Measurements from ENCODE around the gene ACOT11. TPM values are rescaled to one million over a fixed set of nuclear protein-coding genes. Genes with fewer than 3 reads are reported as not detected.
"Not testable (repeated sequence)": the region's sequence is repeated elsewhere in the genome, so short reads cannot be mapped to it uniquely, and the experiment has no call there.

Gene ACOT11
- total RNA-seq, 2 experiments from 2014 or later, result 1.1 to 1.2 TPM

DNA sequence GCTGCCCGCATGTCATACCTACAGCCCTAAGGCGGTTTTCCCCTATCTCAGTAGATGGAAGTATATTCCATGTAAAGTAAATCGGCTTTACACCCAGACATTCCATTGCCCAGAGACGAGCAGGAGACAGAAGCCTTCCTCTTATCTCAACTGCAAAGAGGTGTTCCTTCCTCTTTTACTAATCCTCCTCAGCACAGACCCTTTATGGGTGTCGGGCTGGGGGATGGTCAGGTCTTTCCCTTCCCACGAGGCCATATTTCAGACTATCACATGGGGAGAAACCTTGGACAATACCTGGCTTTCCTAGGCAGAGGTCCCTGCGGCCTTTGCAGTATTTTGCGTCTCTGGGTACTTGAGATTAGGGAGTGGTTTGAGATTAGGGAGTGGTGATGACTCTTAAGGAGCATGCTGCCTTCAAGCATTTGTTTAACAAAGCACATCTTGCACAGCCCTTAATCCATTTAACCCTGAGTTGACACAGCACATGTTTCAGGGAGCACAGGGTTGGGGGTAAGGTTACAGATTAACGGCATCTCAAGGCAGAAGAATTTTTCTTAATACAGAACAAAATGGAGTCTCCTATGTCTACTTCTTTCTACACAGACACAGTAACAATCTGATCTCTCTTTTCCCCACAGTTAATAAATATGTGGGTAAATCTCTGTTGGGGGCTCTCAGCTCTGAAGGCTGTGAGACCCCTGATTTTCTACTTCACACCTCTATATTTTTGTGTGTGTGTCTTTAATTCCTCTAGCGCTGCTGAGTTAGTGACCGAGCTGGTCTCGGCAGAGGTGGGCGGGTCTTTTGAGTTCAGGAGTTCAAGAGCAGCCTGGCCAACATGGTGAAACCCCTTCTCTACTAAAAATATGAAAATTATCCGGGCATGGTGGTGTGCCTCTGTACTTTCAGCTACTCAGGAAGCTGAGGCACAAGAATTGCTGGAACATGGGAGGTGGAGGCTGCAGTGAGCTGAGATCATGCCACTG is 88.7 kb downstream of the ACOT11 start:
- H3K27ac Mint-ChIP-seq; DNase-seq; H3K4me1 Mint-ChIP-seq (ENCODE audit: low read depth); H3K36me3 Mint-ChIP-seq (ENCODE audit: low read depth); H3K27me3 Mint-ChIP-seq (ENCODE audit: low read depth); intact Hi-C loops (cut with micrococcal nuclease); CTCF ChIA-PET; H3K4me3 Mint-ChIP-seq; H3K9me3 Mint-ChIP-seq: not testable (repeated sequence)

DNA sequence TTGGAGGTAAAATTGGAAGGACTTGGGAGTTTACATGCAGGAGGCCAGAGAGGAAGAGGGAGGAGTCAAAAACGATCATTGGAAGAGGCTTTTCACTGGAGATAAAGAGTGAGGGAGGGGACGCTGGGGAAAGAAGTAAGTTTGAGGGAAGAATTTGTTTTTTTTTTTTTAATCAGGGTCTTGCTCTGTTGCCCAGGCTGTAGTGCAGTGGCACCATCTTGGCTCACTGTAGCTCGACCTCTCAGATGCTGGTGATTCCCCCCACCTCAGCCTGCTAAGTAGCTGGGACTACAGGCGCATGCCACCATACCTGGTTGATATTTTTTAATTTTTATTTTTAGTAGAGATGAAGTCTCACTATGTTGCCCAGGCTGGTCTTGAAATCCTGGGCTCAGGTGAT is 92.3 kb downstream of the ACOT11 start:
- CTCF ChIA-PET, result no interaction called here
- Mint-ChIP-seq H3K27me3 (ENCODE audit: low read depth) (no peaks in the 10 kb centered on the region), H3K36me3 (ENCODE audit: low read depth) (peaks cover 3% of the 10 kb centered on the region), H3K4me1 (ENCODE audit: low read depth) (no peaks in the 10 kb centered on the region), H3K27ac (no peak overlapping the region), H3K4me3 (no peak overlapping the region), H3K9me3 (peaks cover 10% of the 10 kb centered on the region)
- no peak for DNase-seq
- intact Hi-C loops (cut with micrococcal nuclease), result loop anchor here (10.0 kb wide), 1 partner anchor 136 kb away; no protein-coding TSS in a partner anchor

DNA sequence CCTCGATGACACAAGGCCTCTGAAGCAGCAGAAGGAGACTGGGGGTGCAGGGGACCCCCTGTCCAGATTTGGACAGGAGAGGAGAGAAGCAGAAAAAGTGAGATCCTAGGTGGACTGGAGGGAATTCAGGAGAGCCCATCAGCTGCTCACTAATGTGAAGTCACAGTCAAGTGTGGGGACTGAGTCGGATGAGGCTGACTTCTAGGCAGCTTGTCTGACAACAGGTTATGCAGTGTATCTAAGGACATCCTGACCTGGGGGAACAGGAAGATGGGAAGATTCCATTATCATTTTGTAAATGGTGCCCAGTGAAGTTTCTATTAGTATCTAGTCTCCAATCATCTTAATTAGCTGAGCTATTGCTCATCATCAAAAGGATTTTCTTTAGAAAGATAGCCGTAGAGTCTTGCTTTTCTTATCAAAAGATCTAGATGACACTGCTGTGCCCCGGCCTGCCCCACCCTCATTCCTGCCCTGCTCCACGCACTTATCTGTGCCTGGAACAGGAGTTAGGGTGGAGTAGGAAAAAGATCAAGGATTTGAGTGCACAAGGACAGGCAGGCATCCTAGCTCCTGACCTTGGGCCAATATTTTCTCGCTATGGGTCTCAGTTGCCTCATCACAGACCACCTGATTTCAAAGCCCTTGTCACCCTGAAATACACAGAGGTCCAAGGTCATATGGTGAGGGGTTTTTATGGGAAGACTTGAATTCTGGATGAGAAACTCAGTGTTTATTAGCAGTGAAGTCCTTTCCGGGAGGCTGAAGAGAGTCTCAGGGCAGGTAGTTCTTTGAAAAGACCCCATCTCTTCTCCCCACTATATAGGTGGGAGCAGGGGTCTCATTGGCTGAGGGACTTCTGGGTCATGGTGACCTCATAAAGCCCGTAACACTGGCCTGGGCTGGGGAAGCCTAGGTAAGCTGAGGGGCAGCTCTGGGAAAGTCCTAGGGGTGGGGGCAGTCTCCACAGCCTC is 93.1 kb downstream of the ACOT11 start, which contains the start of gene MROH7:
TSS of gene MROH7 (plus strand) at position 924 of the 974 bp plus-strand sequence. CDS start 11,141 bp downstream, outside the sequence.
- DNase-seq, result no peak
- intact Hi-C loops (cut with micrococcal nuclease), result loop anchor here (10.0 kb wide), 1 partner anchor 136 kb away; no protein-coding TSS in a partner anchor
- no peaks in the 10 kb centered on the region for H3K4me1 Mint-ChIP-seq (ENCODE audit: low read depth)
- H3K27ac Mint-ChIP-seq, result no peak within 1 kb of the TSS
- peaks cover 10% of the 10 kb centered on the region for H3K9me3 Mint-ChIP-seq
- peaks cover 3% of the 10 kb centered on the region for H3K36me3 Mint-ChIP-seq (ENCODE audit: low read depth)
- CTCF ChIA-PET, result no interaction called here
- no peak within 1 kb of the TSS for H3K4me3 Mint-ChIP-seq
- H3K27me3 Mint-ChIP-seq (ENCODE audit: low read depth), result no peaks in the 10 kb centered on the region

DNA sequence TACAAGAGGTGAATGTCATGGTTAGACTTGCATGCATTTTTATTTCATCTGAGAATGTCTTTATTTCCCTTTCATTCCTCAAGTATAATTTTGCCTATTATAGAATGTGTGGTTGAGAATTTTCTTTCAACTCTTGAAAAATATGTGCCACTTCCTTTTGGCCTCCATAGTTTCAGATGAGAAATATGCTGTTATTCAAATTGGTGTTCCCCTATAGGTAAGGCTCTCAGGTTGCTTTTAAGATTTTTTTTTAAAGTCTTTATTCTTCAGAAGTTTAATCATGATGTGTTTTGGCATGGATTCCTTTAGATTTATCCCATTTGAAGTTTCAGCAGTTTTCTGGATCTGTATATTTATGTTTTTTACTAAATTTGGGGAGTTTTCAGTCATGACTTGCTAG is 95.7 kb downstream of the ACOT11 start:
- DNase-seq, result no peak
- intact Hi-C loops (cut with micrococcal nuclease), result loop anchor here (10.0 kb wide), 1 partner anchor 139 kb away; no protein-coding TSS in a partner anchor
- Mint-ChIP-seq H3K27me3 (ENCODE audit: low read depth) (no peaks in the 10 kb centered on the region), H3K36me3 (ENCODE audit: low read depth) (peaks cover 3% of the 10 kb centered on the region), H3K4me1 (ENCODE audit: low read depth) (no peaks in the 10 kb centered on the region), H3K4me3 (no peak overlapping the region), H3K9me3 (peaks cover 10% of the 10 kb centered on the region), H3K27ac (no peak overlapping the region)
- CTCF ChIA-PET, result no interaction called here

DNA sequence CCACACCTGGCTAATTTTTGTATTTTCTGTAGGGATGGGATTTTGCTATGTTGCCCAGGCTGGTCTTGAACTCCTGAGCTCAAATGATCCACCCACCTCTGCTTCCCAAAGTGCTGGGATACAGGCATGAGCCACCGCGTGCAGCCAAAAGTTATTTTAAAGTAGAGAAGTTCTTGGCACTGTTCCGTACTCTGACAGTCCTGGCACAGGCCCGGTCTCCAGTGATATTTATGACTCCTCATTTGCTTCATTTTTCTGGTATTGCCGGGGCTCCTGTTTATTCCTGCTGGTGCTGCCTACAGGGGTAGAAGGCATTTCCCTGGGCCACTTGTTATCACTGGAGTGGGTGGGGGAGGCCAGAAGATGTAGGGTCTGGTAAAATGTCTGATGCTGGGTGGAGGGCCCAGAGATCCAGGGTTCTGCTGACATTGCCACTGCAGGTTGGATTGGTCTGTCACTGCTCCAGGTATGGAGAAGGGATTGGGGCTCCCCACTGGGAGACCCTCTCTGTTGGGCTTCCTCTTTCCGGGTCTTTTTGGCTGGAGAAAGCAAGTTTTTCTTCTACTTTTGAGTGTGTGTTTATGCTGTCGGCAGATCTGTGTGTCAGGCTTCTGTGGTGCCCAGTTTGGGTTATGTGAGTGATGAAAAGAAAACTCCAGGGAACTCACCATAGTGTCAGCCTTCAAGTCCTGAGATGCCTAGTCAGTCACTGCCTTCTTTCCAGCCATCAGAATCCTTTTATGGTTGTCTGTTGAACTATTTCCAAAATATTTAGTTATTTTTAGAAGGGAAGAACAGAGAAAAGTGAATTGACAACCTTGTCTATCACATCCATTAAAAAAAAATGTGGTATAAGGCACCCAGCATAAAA is 98.0 kb downstream of the ACOT11 start:
- Mint-ChIP-seq H3K36me3 (ENCODE audit: low read depth) (peaks cover 3% of the 10 kb centered on the region), H3K4me3 (no peak overlapping the region), H3K9me3 (peaks cover 10% of the 10 kb centered on the region), H3K27me3 (ENCODE audit: low read depth) (no peaks in the 10 kb centered on the region), H3K27ac (no peak overlapping the region), H3K4me1 (ENCODE audit: low read depth) (no peaks in the 10 kb centered on the region)
- no peak for DNase-seq
- intact Hi-C loops (cut with micrococcal nuclease), result loop anchor here (10.0 kb wide), 1 partner anchor 141 kb away; no protein-coding TSS in a partner anchor
- CTCF ChIA-PET, result no interaction called here

DNA sequence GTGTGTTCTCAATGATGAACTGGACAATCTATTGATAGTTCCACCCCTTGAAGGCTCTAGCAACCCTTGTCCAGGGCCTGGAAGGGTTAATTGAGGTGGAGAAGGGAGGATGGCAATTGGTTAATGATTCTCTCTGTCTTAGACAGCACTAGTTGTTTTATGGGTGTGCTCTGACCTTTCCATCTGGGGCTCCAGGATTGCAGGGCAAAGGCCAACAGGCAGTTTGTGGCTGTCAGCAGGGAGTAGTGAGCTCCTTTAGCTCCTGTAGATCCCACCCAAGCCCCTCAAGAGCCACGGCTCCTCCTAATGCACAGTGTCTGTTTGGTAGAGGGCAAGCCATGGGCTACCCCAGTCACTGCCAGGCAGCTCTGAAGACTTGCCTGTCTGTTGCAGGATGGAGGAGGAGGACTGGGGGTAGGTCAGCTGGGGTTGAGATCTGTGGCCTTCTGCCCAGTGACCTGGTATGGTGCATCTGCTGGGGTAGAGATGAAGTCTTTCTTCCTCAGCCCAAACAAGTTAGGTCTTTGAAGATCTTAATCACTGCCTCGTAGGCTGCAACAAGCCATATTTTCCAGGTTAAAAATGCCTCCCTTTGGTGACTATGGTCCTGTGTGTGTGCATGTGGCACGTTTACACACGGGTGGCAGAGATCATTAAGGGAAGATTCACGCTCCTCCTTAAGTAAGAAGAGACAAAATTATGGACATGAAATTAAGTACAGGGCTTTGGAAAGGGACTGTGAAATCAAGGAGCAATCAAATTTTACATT is 101.3 kb downstream of the ACOT11 start:
- H3K4me1 Mint-ChIP-seq (ENCODE audit: low read depth), result no peaks in the 10 kb centered on the region
- no peaks in the 10 kb centered on the region for H3K27me3 Mint-ChIP-seq (ENCODE audit: low read depth)
- no peak for DNase-seq
- H3K36me3 Mint-ChIP-seq (ENCODE audit: low read depth), result no peaks in the 10 kb centered on the region
- H3K27ac Mint-ChIP-seq, result no peak overlapping the region
- H3K4me3 Mint-ChIP-seq, result no peak overlapping the region
- intact Hi-C loops (cut with micrococcal nuclease), result loop anchor here (10.0 kb wide), 1 partner anchor 145 kb away; no protein-coding TSS in a partner anchor
- peaks cover under 1% of the 10 kb centered on the region for H3K9me3 Mint-ChIP-seq
- CTCF ChIA-PET, result no interaction called here

DNA sequence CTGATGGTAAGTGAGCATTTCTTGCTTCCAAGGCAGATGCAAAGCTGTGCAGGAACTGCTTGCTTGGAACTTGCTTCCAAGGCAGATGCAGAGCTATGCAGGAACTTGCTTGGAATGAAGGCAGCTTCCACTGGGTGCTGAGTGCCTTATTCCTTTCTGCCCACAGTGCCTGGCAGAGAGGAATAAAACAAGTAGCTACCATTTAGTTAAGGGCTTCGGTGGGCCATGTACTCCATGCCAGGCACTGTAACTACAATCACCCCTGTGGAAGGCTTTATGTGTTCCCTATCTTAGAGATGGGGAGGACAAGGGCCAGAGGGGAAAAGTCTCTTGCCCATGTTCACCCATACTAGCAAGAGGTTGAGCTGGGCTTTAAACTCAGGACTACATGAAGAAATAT is 101.9 kb downstream of the ACOT11 start:
- intact Hi-C loops (cut with micrococcal nuclease), result loop anchor here (10.0 kb wide), 1 partner anchor 145 kb away; no protein-coding TSS in a partner anchor
- Mint-ChIP-seq H3K36me3 (ENCODE audit: low read depth) (no peaks in the 10 kb centered on the region), H3K9me3 (no peaks in the 10 kb centered on the region), H3K4me3 (no peak overlapping the region), H3K27ac (no peak overlapping the region), H3K4me1 (ENCODE audit: low read depth) (no peaks in the 10 kb centered on the region), H3K27me3 (ENCODE audit: low read depth) (no peaks in the 10 kb centered on the region)
- CTCF ChIA-PET, result no interaction called here
- DNase-seq, result no peak

DNA sequence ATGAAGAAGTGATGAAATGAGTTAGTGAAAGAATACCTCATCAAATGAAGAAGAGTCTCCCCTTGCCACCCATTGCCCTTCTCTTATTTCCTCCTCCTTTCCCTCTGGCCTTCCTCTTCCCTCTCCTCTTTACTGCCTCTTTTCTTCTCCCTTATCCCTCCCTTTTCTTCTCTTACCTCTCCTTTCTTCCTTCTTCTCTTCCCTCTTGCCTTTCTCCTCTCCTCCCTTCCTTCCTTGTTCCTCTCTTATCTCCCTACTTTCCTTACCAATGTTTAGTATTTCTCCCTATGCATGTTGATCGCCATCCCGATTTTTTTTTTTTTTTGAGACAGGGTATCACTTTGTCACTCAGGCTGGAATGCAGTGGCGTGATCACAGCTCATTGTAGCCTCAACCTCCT is 102.4 kb downstream of the ACOT11 start:
- no peaks in the 10 kb centered on the region for H3K9me3 Mint-ChIP-seq
- no peak overlapping the region for H3K27ac Mint-ChIP-seq
- H3K36me3 Mint-ChIP-seq (ENCODE audit: low read depth), result no peaks in the 10 kb centered on the region
- intact Hi-C loops (cut with micrococcal nuclease), result no loop called here
- H3K27me3 Mint-ChIP-seq (ENCODE audit: low read depth), result no peaks in the 10 kb centered on the region
- DNase-seq, result no peak
- no peak overlapping the region for H3K4me3 Mint-ChIP-seq
- no peaks in the 10 kb centered on the region for H3K4me1 Mint-ChIP-seq (ENCODE audit: low read depth)
- CTCF ChIA-PET, result no interaction called here

DNA sequence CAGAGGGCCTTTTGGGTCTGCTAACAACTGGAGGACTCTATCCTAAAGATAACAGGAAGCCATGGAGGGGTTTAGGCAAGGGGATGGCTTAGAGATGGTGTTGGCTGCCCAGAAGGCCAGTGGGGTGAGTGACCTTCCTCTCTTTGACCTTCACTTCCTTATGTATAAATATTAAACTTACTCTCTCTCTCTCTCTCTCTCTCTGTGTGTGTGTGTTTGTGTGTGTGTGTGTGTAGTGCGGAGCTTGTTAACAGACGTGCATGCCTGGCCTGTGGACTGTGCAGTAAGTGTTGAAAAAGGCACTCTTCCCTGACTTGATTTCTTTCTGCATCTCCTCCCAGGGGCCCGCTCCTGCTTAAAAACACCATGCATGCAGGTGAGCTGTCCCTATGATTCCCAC is 103.6 kb downstream of the ACOT11 start:
- Mint-ChIP-seq H3K36me3 (ENCODE audit: low read depth) (no peaks in the 10 kb centered on the region), H3K4me3 (no peak overlapping the region), H3K27me3 (ENCODE audit: low read depth) (no peaks in the 10 kb centered on the region), H3K9me3 (no peaks in the 10 kb centered on the region), H3K27ac (no peak overlapping the region), H3K4me1 (ENCODE audit: low read depth) (no peaks in the 10 kb centered on the region)
- CTCF ChIA-PET, result no interaction called here
- DNase-seq, result no peak
- intact Hi-C loops (cut with micrococcal nuclease), result no loop called here

DNA sequence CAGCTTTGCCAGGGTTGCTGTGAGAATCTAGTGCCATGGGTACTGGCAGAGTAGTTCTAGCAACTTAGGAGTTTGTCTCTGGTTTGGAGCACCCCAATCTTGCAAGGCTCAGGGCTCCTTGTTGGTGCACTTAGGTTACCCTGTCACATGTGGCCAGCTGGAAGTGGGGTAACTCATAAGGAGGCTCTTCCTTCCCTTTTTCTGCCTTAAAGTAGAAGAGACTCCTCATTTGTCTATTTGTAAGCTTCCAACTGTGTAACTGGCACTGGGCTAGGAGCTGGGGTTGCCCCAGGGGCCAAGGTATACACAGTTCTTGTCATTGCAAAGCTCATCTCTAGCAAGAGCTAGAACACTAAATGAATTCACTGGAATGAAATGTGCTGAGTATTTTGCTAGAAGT is 104.1 kb downstream of the ACOT11 start:
- Mint-ChIP-seq H3K4me3 (no peak overlapping the region), H3K9me3 (no peaks in the 10 kb centered on the region), H3K4me1 (ENCODE audit: low read depth) (no peaks in the 10 kb centered on the region), H3K27me3 (ENCODE audit: low read depth) (no peaks in the 10 kb centered on the region), H3K36me3 (ENCODE audit: low read depth) (no peaks in the 10 kb centered on the region), H3K27ac (no peak overlapping the region)
- DNase-seq, result no peak
- CTCF ChIA-PET, result no interaction called here
- intact Hi-C loops (cut with micrococcal nuclease), result no loop called here

DNA sequence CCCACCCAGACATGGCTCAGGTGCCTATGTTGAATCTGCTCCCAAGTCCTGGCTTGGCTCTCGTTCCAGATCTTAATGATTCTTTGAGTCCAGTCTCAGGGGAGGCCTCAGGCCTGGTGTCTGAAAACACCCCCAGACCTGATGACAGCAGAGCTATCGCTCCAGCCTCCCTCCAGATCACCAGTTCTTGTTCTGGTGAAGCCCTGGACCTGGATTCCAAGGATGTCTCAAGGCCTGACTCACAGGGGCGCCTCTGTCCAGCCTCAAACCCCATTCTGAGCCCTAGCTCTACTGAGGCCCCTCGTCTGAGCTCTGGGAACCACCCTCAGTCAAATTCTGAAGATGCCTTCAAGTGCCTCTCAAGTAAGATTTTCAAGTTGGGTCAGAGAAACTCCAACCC is 105.0 kb downstream of the ACOT11 start:
- Mint-ChIP-seq H3K9me3 (peaks cover 2% of the 10 kb centered on the region), H3K4me3 (no peak overlapping the region), H3K4me1 (ENCODE audit: low read depth) (no peaks in the 10 kb centered on the region), H3K36me3 (ENCODE audit: low read depth) (no peaks in the 10 kb centered on the region), H3K27me3 (ENCODE audit: low read depth) (no peaks in the 10 kb centered on the region), H3K27ac (no peak overlapping the region)
- CTCF ChIA-PET, result no interaction called here
- intact Hi-C loops (cut with micrococcal nuclease), result no loop called here
- no peak for DNase-seq

Data from activated naive CD4-positive, alpha-beta T cell treated with anti-CD3 and anti-CD28 coated beads for 36 hours (primary cell).